GM19193 (cell line): ENCODE measurements around the gene ZNF451.

Experiments
- POLR2A ChIP-seq: IDR thresholded peaks from 4 replicates; pipeline ENCODE4 v1.6.1; 2011; ENCODE audit not compliant: insufficient read depth, insufficient read length; ENCODE audit errors: extremely low read depth

Gene ZNF451

GRCh38 chr6:57089687-57090457, at the start of gene ZNF451:
Gene ZNF451, plus strand, starts transcription at chr6:57090188. Its CDS starts 66 bp downstream, at chr6:57090254.
- TF ChIP-seq POLR2A, result peak; percentile 83

GRCh38 chr6:57044568-57044967, 45.4 kb upstream of the ZNF451 start:
- TF ChIP-seq POLR2A, result no peak

- TF ChIP-seq POLR2A, result peak; percentile 56
Observed at GRCh38 chr6:57046332-57047256, 43.4 kb upstream of the ZNF451 start, which contains the start of gene KIAA1586. Gene KIAA1586, plus strand, starts transcription at chr6:57046693. Its CDS starts 63 bp downstream, at chr6:57046756.

- TF ChIP-seq POLR2A, result no peak
Observed at GRCh38 chr6:57048577-57048976, 41.4 kb upstream of the ZNF451 start.

GRCh38 chr6:57063847-57064246, 26.1 kb upstream of the ZNF451 start:
- no peak for TF ChIP-seq POLR2A

- TF ChIP-seq POLR2A, result no peak
Observed at GRCh38 chr6:57064809-57065208, 25.2 kb upstream of the ZNF451 start.

- no peak for TF ChIP-seq POLR2A
Observed at GRCh38 chr6:57068061-57068460, 21.9 kb upstream of the ZNF451 start.

GRCh38 chr6:57069228-57069627, 20.8 kb upstream of the ZNF451 start:
- TF ChIP-seq POLR2A, result no peak

GRCh38 chr6:57069920-57070331, 20.1 kb upstream of the ZNF451 start:
- no peak for TF ChIP-seq POLR2A

GRCh38 chr6:57072108-57072507, 17.9 kb upstream of the ZNF451 start:
- TF ChIP-seq POLR2A, result no peak

GRCh38 chr6:57074383-57074782, 15.6 kb upstream of the ZNF451 start:
- TF ChIP-seq POLR2A, result no peak

GRCh38 chr6:57075092-57075491, 14.9 kb upstream of the ZNF451 start:
- no peak for TF ChIP-seq POLR2A

- TF ChIP-seq POLR2A, result no peak
Observed at GRCh38 chr6:57078531-57079207, 11.3 kb upstream of the ZNF451 start.

- no peak for TF ChIP-seq POLR2A
Observed at GRCh38 chr6:57085471-57085870, 4.5 kb upstream of the ZNF451 start.

- TF ChIP-seq POLR2A, result no peak
Observed at GRCh38 chr6:57086843-57087242, 3.1 kb upstream of the ZNF451 start.
